Measurements from ENCODE around the gene RAD18. TPM values are rescaled to one million over a fixed set of nuclear protein-coding genes. Genes with fewer than 3 reads are reported as not detected.

Gene RAD18
- total and polyA plus RNA-seq, 9 of the 15 experiments (the other 6 are each of a cell fraction or from before 2014, with no cell fraction given), result 19.2 to 49.4 (median 34.4) TPM

- TF ChIP-seq ZNF740 (CRISPR knock-in tag; IDR thresholded peaks at IDR 0.05), result no peak
- no peak for TF ChIP-seq ZNF740 (tag; IDR thresholded peaks at IDR 0.05)
- TF ChIP-seq TEAD2 (tag; IDR thresholded peaks at IDR 0.05), result no peak
- no peak for TF ChIP-seq SMC3 (conservative IDR thresholded peaks at IDR 0.05; ENCODE audit: insufficient read depth, low read depth, low read length)
Observed at GRCh38 chr3:8868996-8869395, 94.3 kb downstream of the RAD18 start (continued).

- WGBS (ENCODE audit: insufficient coverage, low coverage, missing lambda C conversion rate), result 59% methylated on average over 3 of the region's 3 CpGs
- Histone ChIP-seq H2AFZ (ENCODE audit: low read depth, low read length) (no peak overlapping the region), H3K9ac (ENCODE audit: insufficient read depth in 1 of 2, low read depth in 2 of 2, low read length in 2 of 2) (no peak overlapping the region), H3K27ac (ENCODE audit: extremely low read depth, low read depth, low read length) (no peak overlapping the region), H3K36me3 (ENCODE audit: control insufficient read depth, insufficient read depth, low read length) (no peaks in the 10 kb centered on the region), H3K4me1 (replicated peaks in 1 of 2; ENCODE audit: control insufficient read depth in 2 of 2, insufficient read depth in 2 of 2, low read length in 2 of 2) (no peaks in the 10 kb centered on the region), H4K20me1 (replicated peaks; ENCODE audit: control insufficient read depth, insufficient read depth, low read length) (no peaks in the 10 kb centered on the region; the same call in 1 of the 2 replicates), H3K4me2 (ENCODE audit: insufficient read depth, low read length) (no peak overlapping the region), H3K4me3 (no peak overlapping the region), H3K9me3 (replicated peaks; ENCODE audit: control insufficient read depth, insufficient read depth, low read depth, low read length) (no peaks in the 10 kb centered on the region), H3K9me1 (ENCODE audit: control insufficient read depth, insufficient read depth, low read length) (no peaks in the 10 kb centered on the region), H3K27me3 (ENCODE audit: control insufficient read depth in 2 of 2, insufficient read depth in 2 of 2, low read length in 2 of 2) (no peaks in the 10 kb centered on the region), H3K79me2 (ENCODE audit: control insufficient read depth, insufficient read depth, low read length) (no peaks in the 10 kb centered on the region)
- intact Hi-C loops (cut with micrococcal nuclease), result no loop called here
- CTCF ChIA-PET (ENCODE audit: low intra/inter-chr PET ratio), result no interaction called here
- ATAC-seq (no peak), DNase-seq (ENCODE audit: extremely low read depth in 1 of 4, low spot score in 3 of 4) (no peak), FAIRE-seq (no peak)
- in situ Hi-C loops (cut with MboI), result no loop called here
- POLR2A ChIA-PET, result interaction anchor here (1.6 kb wide), 2 partner anchors 10 to 14 kb away, joined by 3 to 4 read pairs; no protein-coding TSS in a partner anchor
- no TSS peak for BruUV-seq (replicated peaks)
- TF ChIP-seq BACH1 (tag; IDR thresholded peaks at IDR 0.05), result no peak
- no peak for TF ChIP-seq MNT (conservative IDR thresholded peaks at IDR 0.05)
- no peak for TF ChIP-seq PCBP2 (IDR thresholded peaks at IDR 0.05; ENCODE audit: low read depth, low read length, poor library complexity, severe bottlenecking)
- no peak for TF ChIP-seq NR2C2 (CRISPR knock-in tag; IDR thresholded peaks at IDR 0.05)
- TF ChIP-seq NR2C2 (tag; IDR thresholded peaks at IDR 0.05), result no peak
- no peak for TF ChIP-seq ARID2 (IDR thresholded peaks at IDR 0.05)
- TF ChIP-seq HDAC1 (IDR thresholded peaks at IDR 0.05), result no peak
- no peak for TF ChIP-seq RBM14 (IDR thresholded peaks at IDR 0.05; ENCODE audit: borderline replicate concordance, insufficient read depth, low read depth, low read length)
- no peak for TF ChIP-seq TBL1XR1 (IDR thresholded peaks at IDR 0.05; ENCODE audit: low read length in 2 of 2)
- no peak for TF ChIP-seq CREB3L1 (IDR thresholded peaks at IDR 0.05; ENCODE audit: borderline replicate concordance, low read depth)
- TF ChIP-seq ZBED1 (IDR thresholded peaks at IDR 0.05), result no peak
- TF ChIP-seq MCM2 (IDR thresholded peaks at IDR 0.05; ENCODE audit: low read depth), result no peak
- no peak for TF ChIP-seq ARID3B (CRISPR knock-in tag; IDR thresholded peaks at IDR 0.05; ENCODE audit: borderline replicate concordance)
Observed at GRCh38 chr3:8867646-8868045, 95.6 kb downstream of the RAD18 start.
